ENCODE data around the gene MPC1L. TPM values are rescaled to one million over a fixed set of nuclear protein-coding genes. Genes with fewer than 3 reads are reported as not detected.

MPC1L gene
- total and polyA plus RNA-seq, 8 donors: not detected

- intact Hi-C loops (cut with DNase I): no loop called here
- H3K4me1 ChIP-seq: no peaks in the 10 kb centered on the region
- no peak overlapping the region for H3K4me3 ChIP-seq
- no peaks in the 10 kb centered on the region for H3K36me3 ChIP-seq
- DNase-seq (no peak), ATAC-seq (no peak), FAIRE-seq (no peak)
- H3K27ac ChIP-seq: no peak overlapping the region
- H3K9me3 ChIP-seq: no peaks in the 10 kb centered on the region
- WGBS, 2 donors: 75 to 77% methylated on average over 9 of the region's 9 CpGs
- no peak for TF ChIP-seq CTCF (IDR thresholded peaks at IDR 0.05)
- H3K27me3 ChIP-seq: peaks cover 0 to 6% (median 2%) of the 10 kb centered on the region in 4 donors
Observed at GRCh38 chrX:40615976-40616375, 7.3 kb upstream of the MPC1L start.

DNA sequence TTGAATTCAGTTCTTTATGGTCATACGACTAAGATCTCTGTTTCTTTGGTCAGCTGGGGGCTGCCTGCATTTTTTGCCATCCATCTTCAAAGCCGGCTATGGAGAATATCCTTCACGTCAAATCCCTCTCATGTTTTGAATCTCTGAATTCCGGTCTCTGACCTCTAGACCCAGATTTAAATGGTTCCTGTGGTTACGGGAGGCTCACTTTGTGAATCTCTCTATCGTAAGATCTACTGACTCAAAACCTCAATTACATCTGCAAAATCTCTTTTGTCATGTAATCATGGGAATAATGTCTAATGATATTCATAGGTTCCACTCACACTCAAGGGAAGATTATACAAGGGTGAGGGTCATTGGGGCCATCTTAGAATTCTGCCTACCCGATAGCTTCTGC, 5.7 kb upstream of the MPC1L start:
- no peaks in the 10 kb centered on the region for H3K9me3 ChIP-seq
- H3K36me3 ChIP-seq: no peaks in the 10 kb centered on the region
- FAIRE-seq (no peak), ATAC-seq (no peak), DNase-seq (no peak)
- peaks cover 0 to 6% (median 2%) of the 10 kb centered on the region in 4 donors for H3K27me3 ChIP-seq
- WGBS, 2 donors: 80 to 84% methylated on average over 7 of the region's 7 CpGs
- no peak for TF ChIP-seq CTCF (IDR thresholded peaks at IDR 0.05)
- no peak overlapping the region for H3K27ac ChIP-seq
- no peaks in the 10 kb centered on the region for H3K4me1 ChIP-seq
- H3K4me3 ChIP-seq: no peak overlapping the region
- intact Hi-C loops (cut with DNase I): no loop called here

DNA sequence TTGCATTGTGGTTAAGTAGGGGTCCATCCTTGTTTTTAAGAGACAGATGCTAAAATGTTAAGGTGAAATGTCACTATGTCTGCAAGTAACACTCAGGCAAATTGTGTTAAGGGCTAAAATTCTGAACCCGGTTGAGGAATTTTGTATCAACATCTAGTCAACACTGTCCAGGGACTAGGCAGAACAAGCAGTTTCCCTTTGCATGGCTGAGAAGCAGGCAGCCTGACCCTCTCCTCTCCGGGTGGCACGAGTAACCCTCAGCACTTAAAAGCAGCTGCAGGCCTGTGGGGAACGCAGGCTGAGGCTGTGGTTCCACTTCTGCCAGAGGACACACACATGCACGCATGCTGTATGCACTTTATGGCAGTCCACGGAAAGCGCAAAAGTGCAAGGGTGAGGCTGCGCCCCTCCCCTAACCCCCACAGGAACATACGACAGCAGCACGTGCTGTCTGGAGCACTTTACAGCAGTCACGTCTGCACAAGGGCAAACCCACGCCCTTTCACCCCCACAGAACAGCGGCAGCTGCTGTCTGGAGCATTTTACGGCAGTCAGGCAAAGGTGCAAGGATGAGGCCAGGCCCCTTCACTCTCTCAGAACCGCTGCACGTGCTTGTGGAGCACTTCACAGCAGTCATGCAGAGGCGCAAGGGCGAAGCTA, 619 bp upstream of the MPC1L start:
- no peak for TF ChIP-seq CTCF (IDR thresholded peaks at IDR 0.05)
- Histone ChIP-seq H3K27me3 (peaks cover 0 to 11% (median 3%) of the 10 kb centered on the region in 4 donors), H3K4me3 (no peak overlapping the region), H3K9me3 (no peaks in the 10 kb centered on the region), H3K27ac (no peak overlapping the region), H3K36me3 (no peaks in the 10 kb centered on the region), H3K4me1 (no peaks in the 10 kb centered on the region)
- DNase-seq (no peak), FAIRE-seq (no peak), ATAC-seq (no peak)
- intact Hi-C loops (cut with DNase I): no loop called here
- WGBS, 2 donors: 72 to 80% methylated on average over 18 of the region's 18 CpGs

- no peaks in the 10 kb centered on the region for H3K9me3 ChIP-seq
- no peak overlapping the region for H3K27ac ChIP-seq
- H3K36me3 ChIP-seq: no peaks in the 10 kb centered on the region
- 86 to 89% methylated on average over 31 to 32 of the region's 32 CpGs for WGBS, 2 donors
- FAIRE-seq (no peak), DNase-seq (no peak), ATAC-seq (no peak)
- peaks cover 0 to 11% (median 5%) of the 10 kb centered on the region in 4 donors for H3K27me3 ChIP-seq
- no peak for TF ChIP-seq CTCF (IDR thresholded peaks at IDR 0.05)
- H3K4me1 ChIP-seq: no peaks in the 10 kb centered on the region
- no peak overlapping the region for H3K4me3 ChIP-seq
- intact Hi-C loops (cut with DNase I): no loop called here
Observed at GRCh38 chrX:40623665-40624064, 437 bp downstream of the MPC1L start.

- no peak overlapping the region for H3K27ac ChIP-seq
- no peaks in the 10 kb centered on the region for H3K9me3 ChIP-seq
- 87 to 91% methylated on average over 4 of the region's 4 CpGs for WGBS, 2 donors
- H3K4me3 ChIP-seq: no peak overlapping the region
- FAIRE-seq (no peak), ATAC-seq (no peak), DNase-seq (no peak)
- no peaks in the 10 kb centered on the region for H3K4me1 ChIP-seq
- H3K27me3 ChIP-seq: peaks cover 0 to 9% (median 4%) of the 10 kb centered on the region in 4 donors
- peaks cover 0 to 10% (median 7%) of the 10 kb centered on the region in 3 donors for H3K36me3 ChIP-seq
- intact Hi-C loops (cut with DNase I): no loop called here
- TF ChIP-seq CTCF (IDR thresholded peaks at IDR 0.05): no peak
Observed at GRCh38 chrX:40625294-40625693, 2.1 kb downstream of the MPC1L start.
